ENCODE measurements around the gene GABRA6. TPM values are rescaled to one million over a fixed set of nuclear protein-coding genes. Genes with fewer than 3 reads are reported as not detected.

GABRA6 gene
- total RNA-seq = not detected in 2 replicates

DNA sequence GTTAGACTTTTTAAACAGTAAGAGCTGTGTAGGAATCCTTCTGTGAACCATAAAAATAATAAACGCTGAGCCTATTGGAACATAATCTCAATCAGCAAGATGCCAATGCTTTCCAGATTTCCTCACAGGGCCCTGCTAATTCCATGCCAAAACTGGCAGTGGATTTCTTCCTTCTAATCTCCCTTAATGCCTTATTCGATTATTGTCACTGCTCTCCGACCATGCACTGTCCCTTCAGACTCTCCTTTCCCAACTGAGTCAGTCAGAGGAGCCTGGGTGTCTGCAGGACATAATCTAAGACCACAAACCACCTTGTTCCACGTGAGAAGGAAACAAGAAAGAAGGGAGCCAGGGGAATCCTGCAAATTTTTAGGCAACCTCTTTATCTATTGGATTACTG is at the start of gene GABRA6:
Gene GABRA6, plus strand, starts transcription at position 261 of the 400 bp plus-strand sequence. CDS start 269 bp downstream, outside the sequence.

Other genes starting within 250 kb of the GABRA6 start
- not detected in 2 replicates for gene GABRB2, start 139.0 kb upstream of the GABRA6 start, total RNA-seq
- gene GABRA1, start 162.4 kb downstream of the GABRA6 start, total RNA-seq = not detected in 2 replicates

Data from mammary microvascular endothelial cell (primary cell).